Neural cell (in vitro differentiated cells): Measurements from ENCODE around the gene PNPLA7.

ENCODE experiments used
- RAD21 ChIP-seq: fragments of 450-650 bp; conservative IDR thresholded peaks from 2 replicates; pipeline ENCODE4 v1.6.1; 2014; ENCODE audit warnings: antibody characterized with exemption, mild to moderate bottlenecking, moderate library complexity
- TF ChIP-seq, protein P1 (sequence below): fragments of 450-650 bp; IDR thresholded peaks from 2 replicates; pipeline ENCODE4 v1.5.1; 2014; ENCODE audit warnings: antibody characterized with exemption, mild to moderate bottlenecking, moderate library complexity; ENCODE audit not compliant: poor library complexity, severe bottlenecking

DNA sequence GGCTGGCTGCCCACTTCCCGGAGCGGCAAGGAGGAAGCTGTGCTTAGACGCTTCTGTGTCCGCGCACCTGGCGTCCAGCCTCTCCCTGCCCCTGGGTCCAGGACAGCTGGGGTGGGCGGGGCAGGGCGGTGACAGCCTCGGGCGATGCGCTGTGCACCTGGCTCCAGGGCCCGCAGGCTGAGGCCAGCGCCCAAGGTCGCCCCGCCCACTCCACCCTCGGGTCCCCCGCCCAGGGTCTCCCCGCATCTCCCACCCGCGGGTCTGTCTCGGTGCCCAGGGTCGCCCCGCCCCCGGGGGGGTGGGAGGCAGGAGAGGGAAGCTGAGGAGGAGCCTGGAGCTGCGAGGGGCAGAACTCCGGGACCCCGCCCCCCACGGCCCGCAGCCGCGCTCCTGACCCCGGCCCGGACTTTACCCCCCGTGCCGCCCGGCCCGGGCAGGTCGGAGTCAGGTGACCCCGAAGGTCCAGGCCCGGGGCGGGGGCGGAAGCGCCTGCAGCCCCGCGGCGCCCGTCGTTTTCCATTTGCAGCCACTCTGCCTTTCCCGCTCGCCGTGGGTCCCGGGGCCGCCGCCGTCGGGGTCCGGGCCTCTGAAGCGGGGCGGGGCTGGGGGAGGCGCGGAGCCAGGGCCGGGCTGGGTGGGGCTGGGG lies 108.8 kb downstream of the PNPLA7 start, which contains the start of gene ENTPD8:
- no peak for TF ChIP-seq RAD21
- TF ChIP-seq, protein P1, sequence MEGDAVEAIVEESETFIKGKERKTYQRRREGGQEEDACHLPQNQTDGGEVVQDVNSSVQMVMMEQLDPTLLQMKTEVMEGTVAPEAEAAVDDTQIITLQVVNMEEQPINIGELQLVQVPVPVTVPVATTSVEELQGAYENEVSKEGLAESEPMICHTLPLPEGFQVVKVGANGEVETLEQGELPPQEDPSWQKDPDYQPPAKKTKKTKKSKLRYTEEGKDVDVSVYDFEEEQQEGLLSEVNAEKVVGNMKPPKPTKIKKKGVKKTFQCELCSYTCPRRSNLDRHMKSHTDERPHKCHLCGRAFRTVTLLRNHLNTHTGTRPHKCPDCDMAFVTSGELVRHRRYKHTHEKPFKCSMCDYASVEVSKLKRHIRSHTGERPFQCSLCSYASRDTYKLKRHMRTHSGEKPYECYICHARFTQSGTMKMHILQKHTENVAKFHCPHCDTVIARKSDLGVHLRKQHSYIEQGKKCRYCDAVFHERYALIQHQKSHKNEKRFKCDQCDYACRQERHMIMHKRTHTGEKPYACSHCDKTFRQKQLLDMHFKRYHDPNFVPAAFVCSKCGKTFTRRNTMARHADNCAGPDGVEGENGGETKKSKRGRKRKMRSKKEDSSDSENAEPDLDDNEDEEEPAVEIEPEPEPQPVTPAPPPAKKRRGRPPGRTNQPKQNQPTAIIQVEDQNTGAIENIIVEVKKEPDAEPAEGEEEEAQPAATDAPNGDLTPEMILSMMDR = no peak
